Fibroblast of skin of back (primary cell): ENCODE results near the gene CRPPA. TPM values are rescaled to one million over a fixed set of nuclear protein-coding genes. Genes with fewer than 3 reads are reported as not detected.
"Not testable (repeated sequence)": the region's sequence is repeated elsewhere in the genome, so short reads cannot be mapped to it uniquely, and the experiment has no call there.

ENCODE experiments used
- DNase-seq: peaks from one replicate; pipeline ENCODE4 v3.0.0-alpha.2; 2013
- polyA plus RNA-seq, 2 experiments: library from polyadenylated mRNA; unstranded; fragments of 120-200 nt; gene quantifications; one replicate each; pipeline ENCODE4 v1.2.1, GENCODE V29; 2013; ENCODE audit not compliant: insufficient read length in 2 of 2

The CRPPA gene
- 1.5 TPM for polyA plus RNA-seq (2013, experiment 1 of 2; ENCODE audit: insufficient read length)
- 1.00 TPM for polyA plus RNA-seq (2013, experiment 2 of 2; ENCODE audit: insufficient read length)

DNA sequence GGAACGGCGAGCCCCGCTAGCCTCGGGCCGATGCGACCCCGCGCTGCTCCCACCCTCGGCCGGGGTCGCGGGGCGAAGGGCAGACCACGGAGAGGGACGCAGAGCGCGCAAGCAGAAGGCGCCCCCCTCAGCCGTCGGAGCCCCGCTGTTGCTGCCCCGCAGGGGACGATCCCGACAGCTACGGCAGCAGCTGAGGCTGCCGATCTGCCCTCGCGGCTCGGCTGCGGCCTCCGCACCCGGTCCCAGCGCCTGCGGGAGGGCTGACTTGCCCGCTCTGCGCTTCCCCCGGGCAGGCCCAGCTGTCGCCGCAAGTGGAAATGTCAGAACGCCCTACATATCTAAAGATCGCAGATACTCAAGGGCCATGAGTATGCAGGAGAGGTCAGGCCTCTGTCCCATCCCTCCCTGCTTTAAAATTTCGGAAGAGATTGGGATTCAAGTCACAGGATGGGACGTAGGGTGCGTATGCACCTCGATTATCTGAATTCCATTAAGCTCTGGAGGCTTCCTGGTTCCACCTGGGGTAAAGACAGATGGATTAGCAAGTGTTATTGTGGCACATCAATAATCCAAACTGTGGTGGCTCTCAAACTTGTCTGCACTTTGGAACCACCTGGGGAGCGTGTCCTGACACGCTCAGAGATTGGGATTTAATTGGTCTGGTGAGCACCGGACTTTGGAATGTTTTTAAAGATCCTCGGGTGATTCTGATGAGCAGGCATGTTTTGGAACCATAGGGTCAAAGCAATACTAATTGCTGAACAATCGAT is at the start of gene CRPPA:
Gene CRPPA (minus strand): TSS at position 206 of the 770 bp plus-strand sequence. CDS start 216 bp downstream, outside the sequence.
- DNase-seq: peak; percentile 49

- no peak for DNase-seq
These were observed 44.4 kb upstream of the CRPPA start, which contains the start of gene SOSTDC1 for GRCh38 chr7:16465469-16466361. Gene SOSTDC1 (minus strand): TSS chr7:16465738. CDS start chr7:16465668, 70 bp downstream.

DNA sequence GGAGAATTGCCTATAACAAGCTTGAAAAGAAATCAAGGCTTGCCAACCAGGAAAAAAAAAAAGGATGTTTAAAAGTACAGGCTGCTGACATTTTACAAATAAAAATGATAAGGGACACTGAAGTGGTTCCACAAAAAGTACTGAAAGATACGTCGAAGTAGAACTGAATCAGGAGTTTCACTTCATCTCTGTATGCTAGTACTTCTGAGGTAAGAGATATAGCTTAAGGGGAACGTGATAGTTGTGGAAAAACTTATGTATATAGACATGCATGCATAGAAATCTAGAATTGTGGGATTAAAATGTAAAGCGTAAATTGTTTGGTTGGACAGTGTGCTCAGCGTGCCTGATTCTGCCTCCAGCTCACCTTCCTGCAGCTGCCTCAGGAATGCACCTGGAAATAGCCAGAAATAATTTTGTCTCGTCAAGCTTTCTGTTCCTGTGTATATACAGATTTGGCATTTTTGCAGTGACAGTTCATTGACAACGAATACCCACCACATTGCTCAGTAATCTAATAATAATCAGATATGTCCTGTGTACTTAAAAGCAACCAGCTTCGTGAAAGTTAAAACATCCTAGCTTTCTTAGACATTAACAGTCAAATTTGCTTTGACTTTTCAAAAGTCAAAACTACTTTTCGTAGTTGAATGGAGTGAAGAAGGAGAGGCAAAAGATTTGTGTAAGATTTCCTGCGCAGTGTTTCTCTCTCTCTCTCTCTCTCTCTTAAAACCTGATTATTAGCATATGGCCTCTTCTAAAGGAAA is 42.8 kb upstream of the CRPPA start:
- DNase-seq: no peak

DNA sequence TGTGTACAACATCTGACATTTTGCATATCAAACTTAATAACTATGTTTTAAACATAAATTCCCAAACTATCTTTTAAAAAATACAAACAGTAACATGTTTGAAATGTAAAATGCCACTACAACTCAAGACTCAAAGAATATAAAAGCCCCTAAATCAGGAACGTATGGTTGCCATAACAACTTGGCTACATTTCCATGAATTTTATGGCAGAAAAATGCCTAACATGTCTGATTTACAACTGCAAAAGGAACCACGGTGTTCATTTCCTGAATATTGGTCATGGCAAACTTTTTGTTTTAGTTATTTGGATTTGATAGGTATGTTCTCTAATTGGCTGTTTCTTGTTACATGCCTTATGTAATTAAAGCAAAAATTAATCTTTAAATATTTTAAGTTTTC is 42.2 kb upstream of the CRPPA start:
- no peak for DNase-seq

- DNase-seq: no peak
These were observed 41.1 kb upstream of the CRPPA start for GRCh38 chr7:16462431-16462889.

DNA sequence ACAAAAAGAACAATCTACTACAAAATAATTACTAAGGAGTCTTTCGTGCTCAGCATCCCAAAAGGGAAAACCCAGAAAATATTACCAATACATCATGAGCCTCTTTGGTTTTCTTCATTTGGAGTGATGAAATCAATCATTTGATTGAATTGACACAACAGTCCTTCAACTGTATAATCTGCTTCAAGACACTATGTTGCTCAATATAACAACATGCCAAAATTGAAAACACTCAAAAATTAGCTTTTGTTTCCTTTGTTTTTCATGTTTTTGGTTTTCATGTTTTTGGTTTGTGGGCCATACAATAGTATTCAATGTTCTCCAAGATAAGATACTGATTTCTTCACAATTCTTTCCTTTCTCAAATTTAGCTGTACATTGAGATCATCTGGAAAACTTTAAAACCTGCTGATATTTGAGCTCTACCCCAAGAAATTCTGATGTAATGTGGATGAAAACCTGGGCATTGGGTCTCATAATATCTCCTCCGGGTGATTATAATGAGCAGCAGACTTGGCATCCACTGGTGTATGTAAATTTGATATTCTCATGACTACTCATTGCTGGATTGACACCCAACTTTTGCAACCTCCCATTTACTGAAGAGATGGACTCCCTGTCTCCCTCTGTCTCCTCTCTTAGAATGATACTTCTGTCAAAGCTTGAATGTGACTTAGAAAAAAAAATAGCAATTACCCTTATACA is 39.6 kb upstream of the CRPPA start:
- DNase-seq: no peak

- not testable (repeated sequence) for DNase-seq
These were observed 35.0 kb upstream of the CRPPA start for GRCh38 chr7:16456303-16456702.

GRCh38 chr7:16455591-16455990 is 34.3 kb upstream of the CRPPA start:
- DNase-seq: no peak

DNA sequence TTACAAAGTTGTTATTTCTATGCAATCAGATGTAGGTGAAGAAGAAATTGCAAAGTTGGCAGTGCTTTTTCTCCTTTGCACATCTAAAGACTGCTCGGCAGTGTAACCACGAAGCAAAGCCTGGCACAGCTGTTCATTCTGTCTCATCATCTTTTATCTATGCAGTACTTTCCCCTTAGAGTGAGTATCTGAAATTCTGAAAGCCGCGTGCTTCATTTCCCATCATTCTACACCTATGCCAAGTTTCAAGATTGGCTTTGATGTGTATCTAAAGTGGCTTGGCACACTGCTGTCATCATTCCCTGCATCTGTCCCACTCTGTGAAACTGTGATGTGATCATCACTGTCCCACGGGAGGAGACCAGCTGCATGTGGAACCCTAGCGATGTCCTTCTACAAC is 29.0 kb upstream of the CRPPA start:
- no peak for DNase-seq

GRCh38 chr7:16447876-16448275 is 26.5 kb upstream of the CRPPA start:
- no peak for DNase-seq

GRCh38 chr7:16446508-16446907 is 25.2 kb upstream of the CRPPA start:
- no peak for DNase-seq

- DNase-seq: not testable (repeated sequence)
These were observed 22.5 kb upstream of the CRPPA start for GRCh38 chr7:16443871-16444270.

DNA sequence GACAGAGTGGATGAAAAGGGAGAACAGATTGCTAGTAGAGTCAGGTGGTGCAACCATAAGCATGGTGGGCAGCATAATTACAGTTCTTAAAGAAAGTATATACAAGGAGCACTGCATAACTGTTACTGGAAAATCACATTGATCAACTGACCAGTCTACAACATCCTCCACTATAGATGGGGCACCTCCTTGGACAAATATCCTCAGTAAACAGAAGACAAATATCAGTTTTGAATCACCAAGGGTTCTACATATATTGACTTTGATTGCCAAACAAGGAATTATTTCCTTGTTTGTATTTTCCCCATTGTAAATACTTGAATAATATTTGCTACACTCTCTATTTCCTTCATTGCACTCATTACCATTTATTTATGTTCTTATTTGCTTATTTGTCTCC is 17.6 kb upstream of the CRPPA start:
- DNase-seq: no peak

- no peak for DNase-seq
These were observed 15.0 kb upstream of the CRPPA start for GRCh38 chr7:16436306-16436705.

- no peak for DNase-seq
These were observed 12.3 kb upstream of the CRPPA start for GRCh38 chr7:16433568-16434122.

GRCh38 chr7:16432425-16432731 is 11.0 kb upstream of the CRPPA start:
- DNase-seq: no peak

DNA sequence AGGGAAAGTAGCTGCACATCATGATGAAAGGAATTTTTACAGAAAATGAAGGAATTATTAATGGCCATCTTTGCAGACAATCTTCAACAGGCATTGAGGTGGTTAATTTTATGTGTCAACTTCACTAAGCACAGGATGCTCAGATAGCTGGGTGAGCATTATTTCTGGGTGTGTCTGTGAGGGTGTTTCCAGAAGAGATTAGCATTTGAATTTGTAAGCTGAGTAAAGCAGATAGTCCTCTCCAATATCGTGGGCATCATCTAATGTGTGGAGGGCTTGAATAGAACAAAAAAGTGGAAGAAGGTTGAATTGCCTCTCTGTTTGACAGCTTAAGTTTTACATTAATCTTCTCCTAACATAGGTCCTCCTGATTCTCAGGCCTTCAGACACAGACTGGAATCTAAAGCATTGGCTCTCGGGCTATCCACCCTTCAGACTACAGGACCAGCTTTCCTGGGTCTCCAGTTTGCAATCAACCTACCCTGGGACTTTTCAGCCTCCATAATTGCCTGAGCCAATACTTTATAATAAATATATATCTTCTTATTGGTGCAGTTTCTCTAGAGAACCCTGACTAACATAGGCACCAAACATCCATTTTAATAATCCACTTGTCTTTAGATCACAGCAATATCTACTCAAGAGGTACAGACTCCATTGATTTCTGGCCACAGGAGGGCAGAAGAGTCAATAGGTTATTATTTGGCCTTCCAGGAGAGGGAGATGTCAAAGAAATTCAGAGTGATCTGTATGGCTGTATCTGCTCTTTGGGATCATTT is 10.5 kb upstream of the CRPPA start:
- peak; percentile 32 for DNase-seq

- DNase-seq: no peak
These were observed 8.8 kb upstream of the CRPPA start for GRCh38 chr7:16430133-16430532.

GRCh38 chr7:16428672-16429071 is 7.3 kb upstream of the CRPPA start:
- peak; percentile 74 for DNase-seq

GRCh38 chr7:16428182-16428581 is 6.8 kb upstream of the CRPPA start:
- DNase-seq: no peak

DNA sequence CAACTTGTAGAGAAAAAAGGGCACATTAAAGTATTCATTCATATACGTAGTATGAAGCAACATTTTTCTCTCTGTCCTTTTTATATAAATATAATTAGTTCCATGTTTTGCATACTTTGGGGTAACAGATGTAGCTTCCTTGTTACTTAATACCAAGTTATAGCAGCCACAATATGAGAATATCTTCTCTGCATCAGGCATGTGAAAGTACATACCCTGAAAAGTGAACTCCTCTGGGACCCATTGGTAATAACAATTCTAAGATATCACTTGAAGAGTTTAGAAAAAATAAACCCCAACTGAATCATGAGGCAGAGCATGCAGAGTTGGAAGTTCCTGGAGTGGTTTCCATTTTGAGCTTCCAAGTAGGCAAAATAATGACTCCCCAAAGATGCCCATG is 2.4 kb upstream of the CRPPA start:
- DNase-seq: peak; percentile 20
